ENCODE results near the gene ZNF821. TPM values are rescaled to one million over a fixed set of nuclear protein-coding genes. Genes with fewer than 3 reads are reported as not detected.
"Not testable (repeated sequence)": the region's sequence is repeated elsewhere in the genome, so short reads cannot be mapped to it uniquely, and the experiment has no call there.

The ZNF821 gene
- total and polyA plus RNA-seq, 10 of the 15 experiments (the other 5 are each of a cell fraction or from before 2014, with no cell fraction given): 0.82 to 9.9 (median 6.8) TPM

- TF ChIP-seq E4F1 (IDR thresholded peaks at IDR 0.05; ENCODE audit: borderline replicate concordance, partially characterized antibody): no peak
Measured at GRCh38 chr16:71811261-71811803, 72.7 kb downstream of the ZNF821 start (continued).

GRCh38 chr16:71810155-71810530, 73.8 kb downstream of the ZNF821 start:
- DNase-seq (ENCODE audit: low read depth, low spot score); H3K27me3 ChIP-seq (replicated peaks in 1 of 2; ENCODE audit: control insufficient read depth in 2 of 2, insufficient read depth in 2 of 2, low read length in 1 of 2); in situ Hi-C loops (cut with MboI); BruUV-seq (replicated peaks); intact Hi-C loops (cut with micrococcal nuclease; ENCODE audit: unreplicated experiment); H4K20me1 ChIP-seq (ENCODE audit: control insufficient read depth, insufficient read depth); H3K36me3 ChIP-seq (ENCODE audit: control insufficient read depth in 2 of 2, insufficient read depth in 2 of 2, low read length in 1 of 2); ATAC-seq; H3K9me3 ChIP-seq (replicated peaks; ENCODE audit: control insufficient read depth, insufficient read depth, low read length); FAIRE-seq; H3K4me1 ChIP-seq (ENCODE audit: control insufficient read depth, insufficient read depth, low read length); H2AFZ ChIP-seq (ENCODE audit: control insufficient read depth, low read depth, low read length): not testable (repeated sequence)
- CTCF ChIA-PET: interaction anchor here (6.4 kb wide), 1 partner anchor 72 kb away, joined by 33 read pairs; no protein-coding TSS in a partner anchor
- Histone ChIP-seq H3K27ac (ENCODE audit: control insufficient read depth, insufficient read depth) (peak overlapping the region; percentile 100), H3K9ac (ENCODE audit: control insufficient read depth, insufficient read depth, low read length) (peak overlapping the region; percentile 98), H3K79me2 (ENCODE audit: control insufficient read depth, insufficient read depth, low read length) (peaks cover 43% of the 10 kb centered on the region), H3K4me3 (peak overlapping the region; percentile 92), H3K4me2 (ENCODE audit: control insufficient read depth, insufficient read depth) (peak overlapping the region; percentile 78)
- RAD21 ChIA-PET (ENCODE audit: unreplicated experiment): interaction anchor here (3.5 to 4.3 kb wide), 2 partner anchors 35 to 73 kb away, joined by 22 to 43 read pairs; partner anchors contain the start of genes ATXN1L and ZNF821
- POLR2A ChIA-PET: interaction anchor here (0.7 to 4.9 kb wide), 2 partner anchors 38 to 73 kb away, joined by 4 to 30 read pairs; partner anchors contain the start of gene ZNF821
- 86% methylated on average over 11 of the region's 11 CpGs for WGBS (ENCODE audit: insufficient coverage, insufficient replicate concordance, low lambda C conversion rate, missing lambda C conversion rate)
- SMC1A ChIA-PET (ENCODE audit: uncharacterized antibody, unreplicated experiment): interaction anchor here (3.7 kb wide), 1 partner anchor 37 kb away, joined by 10 read pairs; no protein-coding TSS in a partner anchor

Other genes starting within 250 kb of the ZNF821 start
Only the 7 nearest of the 10 such genes appear.
- gene PHLPP2, start 159.5 kb downstream of the ZNF821 start, total RNA-seq (2014; rRNA removed): 7.2 and 8.9 TPM in 2 replicates
- 6.7 and 7.0 TPM in 2 replicates for gene PHLPP2, start 159.5 kb downstream of the ZNF821 start, total RNA-seq (2014; rRNA removed; fragmentation: Illumina TruSeq; extraction: Trizol)
- gene PHLPP2, start 159.5 kb downstream of the ZNF821 start, total RNA-seq (2021): 10.8 and 13.2 TPM in 2 replicates
- gene PHLPP2, start 159.5 kb downstream of the ZNF821 start, polyA plus RNA-seq (2011; rRNA removed): 7.6 and 8.3 TPM in 2 replicates
- gene PHLPP2, start 159.5 kb downstream of the ZNF821 start, polyA plus RNA-seq (2014; fragmentation: Illumina TruSeq; extraction: Trizol): 9.3 and 9.9 TPM in 2 replicates
- 1 to 10 TPM; 1.0 to 3.0 TPM for gene PHLPP2, start 159.5 kb downstream of the ZNF821 start, polyA plus RNA-seq (2014; fragmentation: Nextera tagmentation; extraction: Ambion mirVana)
- 8.2 and 8.5 TPM in 2 replicates for gene PHLPP2, start 159.5 kb downstream of the ZNF821 start, polyA plus RNA-seq (2014; rRNA removed)
- 1 to 10 TPM; 3.2 to 3.8 TPM for gene PHLPP2, start 159.5 kb downstream of the ZNF821 start, polyA plus RNA-seq (2016; fragmentation: Nextera tagmentation; extraction: Ambion mirVana)
- 52.4 and 55.5 TPM in 2 replicates for gene AP1G1, start 75.3 kb downstream of the ZNF821 start, total RNA-seq (2014; rRNA removed)
- gene AP1G1, start 75.3 kb downstream of the ZNF821 start, total RNA-seq (2014; rRNA removed; fragmentation: Illumina TruSeq; extraction: Trizol): 44.7 and 50.7 TPM in 2 replicates
- gene AP1G1, start 75.3 kb downstream of the ZNF821 start, total RNA-seq (2021): 66.5 and 66.8 TPM in 2 replicates
- gene AP1G1, start 75.3 kb downstream of the ZNF821 start, polyA plus RNA-seq (2011; rRNA removed): 74.2 and 83.7 TPM in 2 replicates
- 61.8 and 72.6 TPM in 2 replicates for gene AP1G1, start 75.3 kb downstream of the ZNF821 start, polyA plus RNA-seq (2014; fragmentation: Illumina TruSeq; extraction: Trizol)
- 1 to 10 TPM; 5.9 to 8.4 TPM for gene AP1G1, start 75.3 kb downstream of the ZNF821 start, polyA plus RNA-seq (2014; fragmentation: Nextera tagmentation; extraction: Ambion mirVana)
- 42.2 and 50.9 TPM in 2 replicates for gene AP1G1, start 75.3 kb downstream of the ZNF821 start, polyA plus RNA-seq (2014; rRNA removed)
- 10 to 100 TPM; 35.1 to 35.7 TPM for gene AP1G1, start 75.3 kb downstream of the ZNF821 start, polyA plus RNA-seq (2016; fragmentation: Nextera tagmentation; extraction: Ambion mirVana)
- 7.4 and 8.6 TPM in 2 replicates for gene ATXN1L, start 38.2 kb downstream of the ZNF821 start, total RNA-seq (2014; rRNA removed)
- 11.4 and 11.9 TPM in 2 replicates for gene ATXN1L, start 38.2 kb downstream of the ZNF821 start, total RNA-seq (2014; rRNA removed; fragmentation: Illumina TruSeq; extraction: Trizol)
- 13.9 and 14.6 TPM in 2 replicates for gene ATXN1L, start 38.2 kb downstream of the ZNF821 start, total RNA-seq (2021)
- 13.7 and 13.9 TPM in 2 replicates for gene ATXN1L, start 38.2 kb downstream of the ZNF821 start, polyA plus RNA-seq (2011; rRNA removed)
- gene ATXN1L, start 38.2 kb downstream of the ZNF821 start, polyA plus RNA-seq (2014; fragmentation: Illumina TruSeq; extraction: Trizol): 12.2 and 15.7 TPM in 2 replicates
- gene ATXN1L, start 38.2 kb downstream of the ZNF821 start, polyA plus RNA-seq (2014; fragmentation: Nextera tagmentation; extraction: Ambion mirVana): 1 to 10 TPM; 1.8 to 2.0 TPM
- gene ATXN1L, start 38.2 kb downstream of the ZNF821 start, polyA plus RNA-seq (2014; rRNA removed): 9.8 and 9.9 TPM in 2 replicates
- gene ATXN1L, start 38.2 kb downstream of the ZNF821 start, polyA plus RNA-seq (2016; fragmentation: Nextera tagmentation; extraction: Ambion mirVana): 1 to 10 TPM; 6.4 to 6.6 TPM
- 133 and 160 TPM in 2 replicates for gene IST1, start 11.3 kb upstream of the ZNF821 start, total RNA-seq (2014; rRNA removed)
- 148 and 150 TPM in 2 replicates for gene IST1, start 11.3 kb upstream of the ZNF821 start, total RNA-seq (2014; rRNA removed; fragmentation: Illumina TruSeq; extraction: Trizol)
- gene IST1, start 11.3 kb upstream of the ZNF821 start, total RNA-seq (2021): 134 and 140 TPM in 2 replicates
- gene IST1, start 11.3 kb upstream of the ZNF821 start, polyA plus RNA-seq (2011; rRNA removed): 277 and 293 TPM in 2 replicates
- gene IST1, start 11.3 kb upstream of the ZNF821 start, polyA plus RNA-seq (2014; fragmentation: Illumina TruSeq; extraction: Trizol): 189 and 196 TPM in 2 replicates
- gene IST1, start 11.3 kb upstream of the ZNF821 start, polyA plus RNA-seq (2014; fragmentation: Nextera tagmentation; extraction: Ambion mirVana): 100 to 1,000 TPM in 1 of 2 experiments, 10 to 100 TPM in 1; 97.3 to 136 TPM
- 120 and 155 TPM in 2 replicates for gene IST1, start 11.3 kb upstream of the ZNF821 start, polyA plus RNA-seq (2014; rRNA removed)
- gene IST1, start 11.3 kb upstream of the ZNF821 start, polyA plus RNA-seq (2016; fragmentation: Nextera tagmentation; extraction: Ambion mirVana): 100 to 1,000 TPM; 113 to 125 TPM
- gene PKD1L3, start 116.2 kb upstream of the ZNF821 start, total RNA-seq (2014; rRNA removed): not detected in 2 replicates
- 0.04 TPM in 1 of 2 replicates, not detected in the other for gene PKD1L3, start 116.2 kb upstream of the ZNF821 start, total RNA-seq (2014; rRNA removed; fragmentation: Illumina TruSeq; extraction: Trizol)
- not detected in 2 replicates for gene PKD1L3, start 116.2 kb upstream of the ZNF821 start, total RNA-seq (2021)
- not detected in 2 replicates for gene PKD1L3, start 116.2 kb upstream of the ZNF821 start, polyA plus RNA-seq (2011; rRNA removed)
- 0.03 TPM in 1 of 2 replicates, not detected in the other for gene PKD1L3, start 116.2 kb upstream of the ZNF821 start, polyA plus RNA-seq (2014; fragmentation: Illumina TruSeq; extraction: Trizol)
- not detected for gene PKD1L3, start 116.2 kb upstream of the ZNF821 start, polyA plus RNA-seq (2014; fragmentation: Nextera tagmentation; extraction: Ambion mirVana)
- gene PKD1L3, start 116.2 kb upstream of the ZNF821 start, polyA plus RNA-seq (2014; rRNA removed): not detected in 2 replicates
- gene PKD1L3, start 116.2 kb upstream of the ZNF821 start, polyA plus RNA-seq (2016; fragmentation: Nextera tagmentation; extraction: Ambion mirVana): under 1 TPM in 1 of 2 experiments, not detected in 1; 0.04 TPM
- gene DHODH, start 124.6 kb upstream of the ZNF821 start, total RNA-seq (2014; rRNA removed): 10.7 and 12.5 TPM in 2 replicates
- 10.2 and 10.5 TPM in 2 replicates for gene DHODH, start 124.6 kb upstream of the ZNF821 start, total RNA-seq (2014; rRNA removed; fragmentation: Illumina TruSeq; extraction: Trizol)
- 14.3 and 18.9 TPM in 2 replicates for gene DHODH, start 124.6 kb upstream of the ZNF821 start, total RNA-seq (2021)
- 13.7 and 14.6 TPM in 2 replicates for gene DHODH, start 124.6 kb upstream of the ZNF821 start, polyA plus RNA-seq (2011; rRNA removed)
- gene DHODH, start 124.6 kb upstream of the ZNF821 start, polyA plus RNA-seq (2014; fragmentation: Illumina TruSeq; extraction: Trizol): 10.7 and 13.5 TPM in 2 replicates
- 1 to 10 TPM; 3.4 to 4.1 TPM for gene DHODH, start 124.6 kb upstream of the ZNF821 start, polyA plus RNA-seq (2014; fragmentation: Nextera tagmentation; extraction: Ambion mirVana)
- gene DHODH, start 124.6 kb upstream of the ZNF821 start, polyA plus RNA-seq (2014; rRNA removed): 12.5 and 12.9 TPM in 2 replicates
- 10 to 100 TPM; 20.8 to 23.3 TPM for gene DHODH, start 124.6 kb upstream of the ZNF821 start, polyA plus RNA-seq (2016; fragmentation: Nextera tagmentation; extraction: Ambion mirVana)
- gene HP, start 170.3 kb upstream of the ZNF821 start, total RNA-seq (2014; rRNA removed): not detected in 2 replicates
- not detected in 2 replicates for gene HP, start 170.3 kb upstream of the ZNF821 start, total RNA-seq (2014; rRNA removed; fragmentation: Illumina TruSeq; extraction: Trizol)
- gene HP, start 170.3 kb upstream of the ZNF821 start, total RNA-seq (2021): 8.7 and 10.8 TPM in 2 replicates
- not detected in 2 replicates for gene HP, start 170.3 kb upstream of the ZNF821 start, polyA plus RNA-seq (2011; rRNA removed)
- not detected in 2 replicates for gene HP, start 170.3 kb upstream of the ZNF821 start, polyA plus RNA-seq (2014; fragmentation: Illumina TruSeq; extraction: Trizol)
- gene HP, start 170.3 kb upstream of the ZNF821 start, polyA plus RNA-seq (2014; fragmentation: Nextera tagmentation; extraction: Ambion mirVana): not detected
- 0.03 TPM in 1 of 2 replicates, not detected in the other for gene HP, start 170.3 kb upstream of the ZNF821 start, polyA plus RNA-seq (2014; rRNA removed)
- not detected for gene HP, start 170.3 kb upstream of the ZNF821 start, polyA plus RNA-seq (2016; fragmentation: Nextera tagmentation; extraction: Ambion mirVana)

All from GM12878 (cell line).